ENCODE results near the gene FOXE3.
"Not testable (repeated sequence)": the region's sequence is repeated elsewhere in the genome, so short reads cannot be mapped to it uniquely, and the experiment has no call there.

Gene FOXE3

DNA sequence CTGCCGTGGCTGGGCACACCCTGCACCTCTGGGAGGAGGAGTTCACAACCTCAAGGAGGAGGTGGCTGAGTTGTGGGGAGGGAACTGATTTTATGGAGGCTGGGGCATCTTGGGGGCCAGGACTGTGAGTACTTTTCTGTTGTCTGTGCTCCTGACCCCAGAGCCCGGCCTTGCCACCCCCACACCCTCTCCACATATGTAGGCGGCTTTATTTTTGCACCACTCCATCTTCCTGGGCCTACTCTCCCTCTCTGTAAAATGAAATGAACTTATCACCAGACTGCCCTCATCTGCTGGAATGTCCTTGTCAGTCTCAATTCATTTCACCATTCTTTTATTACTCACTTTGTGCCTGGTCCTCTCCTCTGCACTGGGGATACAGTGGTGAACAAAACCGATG, 34.5 kb downstream of the FOXE3 start:
- no peak for DNase-seq

DNA sequence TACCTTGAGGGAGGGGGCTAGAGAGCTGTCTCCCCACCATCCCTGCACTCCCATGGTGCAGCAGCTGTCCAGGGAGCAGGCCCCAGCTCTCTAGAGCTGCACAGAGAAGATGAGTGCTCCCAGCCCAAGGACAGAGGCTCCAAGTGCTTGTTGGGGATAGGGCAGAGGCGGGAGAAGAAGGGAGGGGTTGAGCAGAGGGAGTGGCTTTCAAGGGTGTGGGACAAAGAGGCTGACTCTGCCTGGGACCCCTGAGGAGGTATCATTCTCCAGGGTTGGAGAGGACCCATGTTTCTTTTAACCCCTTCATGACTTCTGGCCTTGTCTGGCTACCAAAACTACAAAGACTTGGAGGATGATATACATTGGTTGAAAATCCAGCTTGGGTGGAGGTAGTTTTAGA, 36.3 kb downstream of the FOXE3 start:
- DNase-seq: no peak

DNA sequence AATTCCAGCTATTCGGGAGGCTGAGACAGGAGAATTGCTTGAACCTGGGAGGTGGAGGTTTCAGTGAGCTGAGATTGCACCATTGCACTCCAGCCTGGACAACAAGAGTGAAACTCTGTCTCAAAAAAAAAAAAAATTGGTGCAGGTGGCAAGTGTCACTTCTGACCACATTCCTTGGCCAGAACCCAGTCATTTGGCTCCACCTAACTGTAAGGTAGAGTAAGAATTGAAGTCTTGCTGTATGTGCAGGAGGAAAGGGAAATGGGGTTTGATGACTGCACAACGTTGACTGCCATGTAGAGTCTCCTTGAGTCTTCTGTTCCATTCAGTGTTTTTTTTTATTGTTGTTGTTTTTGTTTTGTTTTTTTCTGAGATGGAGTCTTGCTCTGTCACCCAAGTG, 37.8 kb downstream of the FOXE3 start:
- DNase-seq: peak; percentile 84

DNA sequence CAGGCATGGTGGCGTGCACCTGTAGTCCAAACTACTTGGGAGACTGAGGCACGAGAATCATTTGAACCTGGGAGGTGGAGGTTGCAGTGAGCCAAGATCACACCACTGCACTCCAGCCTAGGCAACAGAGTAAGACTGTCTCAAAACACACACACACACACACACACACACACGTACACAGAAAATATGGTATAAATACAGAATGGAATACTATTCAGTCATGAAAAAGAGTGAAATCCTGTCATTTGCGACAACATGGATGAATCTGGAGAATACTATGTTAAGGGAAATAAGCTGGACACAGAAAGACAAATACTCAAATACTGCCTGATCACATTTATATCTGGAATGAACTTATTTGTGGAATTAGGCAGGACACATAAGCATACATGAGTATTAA, 40.2 kb downstream of the FOXE3 start:
- no peak for DNase-seq

DNA sequence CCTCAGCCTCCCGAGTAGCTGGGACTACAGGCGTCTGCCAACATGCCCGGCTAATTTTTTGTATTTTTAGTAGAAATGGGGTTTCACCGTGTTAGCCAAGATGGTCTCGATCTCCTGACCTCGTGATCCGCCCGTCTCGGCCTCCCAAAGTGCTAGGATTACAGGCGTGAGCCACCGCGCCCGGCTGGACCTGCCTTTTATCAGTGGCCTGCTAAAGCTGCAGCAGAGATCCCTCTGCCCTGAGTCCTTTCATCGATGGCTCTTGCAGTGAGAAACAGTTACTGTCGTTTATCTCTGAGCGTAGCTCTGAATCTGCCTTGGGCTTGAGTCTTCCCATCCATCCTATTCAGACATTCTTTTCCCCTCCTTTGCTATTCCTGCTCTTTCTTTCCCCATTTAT, 41.5 kb downstream of the FOXE3 start:
- DNase-seq: not testable (repeated sequence)

DNA sequence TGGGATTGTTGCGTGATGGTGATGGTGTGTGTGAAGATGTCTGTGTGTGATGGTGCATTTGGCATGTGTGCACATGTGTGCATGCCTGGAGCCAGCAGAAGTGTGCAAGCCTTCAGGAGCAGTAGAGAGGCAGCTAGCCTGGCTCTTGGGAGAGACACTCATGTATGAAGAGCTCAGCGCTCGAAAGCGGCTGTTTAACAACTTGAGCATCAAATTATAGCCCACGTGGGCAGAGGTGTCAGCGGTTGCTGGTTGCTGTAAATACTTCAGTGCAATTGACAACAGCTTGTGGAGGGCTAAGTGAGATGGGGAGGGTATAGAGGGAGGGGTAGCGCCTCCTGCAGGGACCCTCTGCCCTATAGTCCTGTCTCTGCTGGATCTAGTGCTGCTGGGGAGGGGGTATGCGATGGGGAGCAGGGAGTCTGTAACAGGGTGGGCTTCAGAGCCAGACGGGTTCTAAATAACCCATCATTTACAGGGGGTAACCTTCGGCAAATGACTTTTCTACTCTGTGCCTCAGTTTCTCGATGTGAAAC, 43.2 kb downstream of the FOXE3 start:
- DNase-seq: no peak

DNA sequence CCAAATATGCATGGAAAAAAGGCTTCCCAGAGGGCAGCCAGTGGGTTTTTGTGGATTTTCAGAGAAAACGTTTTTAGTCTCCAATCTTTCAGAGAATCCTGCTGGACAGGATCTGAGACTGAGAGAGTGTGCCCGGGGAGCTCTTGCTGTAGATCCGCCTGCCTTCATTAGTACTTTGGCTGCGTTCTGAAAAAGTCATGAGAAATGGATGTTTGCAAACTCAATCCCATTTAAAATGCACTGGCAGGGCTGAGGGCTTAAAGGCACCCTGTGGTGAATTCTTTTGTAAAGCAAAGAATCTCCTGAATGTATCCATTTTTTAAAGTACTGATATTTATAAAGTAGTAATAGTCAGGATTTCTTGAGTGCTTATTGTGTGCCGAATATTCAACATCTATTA, 44.0 kb downstream of the FOXE3 start:
- DNase-seq: no peak

DNA sequence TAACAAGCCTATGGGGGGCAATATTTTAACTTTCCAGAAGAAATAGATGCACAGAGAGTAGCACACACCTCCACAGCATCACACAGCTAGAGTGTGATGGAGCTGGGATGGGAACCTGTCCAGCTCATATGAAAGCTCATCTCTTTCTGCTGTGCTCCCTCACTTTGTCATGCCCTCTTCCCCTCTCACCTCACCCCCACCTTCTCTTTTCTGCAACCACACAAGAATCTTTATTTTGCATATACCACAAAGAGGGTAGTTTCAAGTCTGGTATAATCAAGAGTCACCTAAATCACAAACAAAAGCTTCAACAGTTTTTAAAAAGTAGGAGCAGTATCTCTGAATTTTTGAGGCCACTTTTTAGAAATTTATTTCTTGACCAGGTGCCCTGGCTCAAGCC, 44.4 kb downstream of the FOXE3 start:
- no peak for DNase-seq

DNA sequence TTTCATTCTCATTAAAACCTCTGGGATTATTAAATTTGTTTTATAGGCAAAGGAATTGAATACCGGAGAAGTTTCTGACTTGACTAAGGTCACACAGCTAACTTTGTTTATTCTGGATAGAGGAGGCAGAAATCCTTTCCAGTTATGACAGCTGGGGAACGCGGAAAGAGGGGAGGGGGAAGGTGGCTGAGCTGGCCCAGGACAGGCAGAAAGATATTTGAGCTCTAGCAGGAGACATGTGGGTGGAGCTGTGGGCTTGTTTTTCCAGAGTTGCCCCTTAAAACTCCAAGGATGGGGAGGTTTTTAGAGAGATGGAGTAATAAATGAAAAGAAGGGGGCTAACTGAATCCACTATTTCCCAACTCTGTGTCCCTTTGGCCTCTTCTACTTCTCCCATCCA, 49.5 kb downstream of the FOXE3 start:
- no peak for DNase-seq
